GM10266 (cell line): ENCODE measurements around the gene EN1.
A peak's percentile ranks its signal among the peaks of the same experiment; 100 is the strongest.

Source experiments
- DNase-seq: peaks from one replicate; pipeline ENCODE4 v3.0.0; 2012; ENCODE audit errors: extremely low spot score
- TF ChIP-seq, protein P1 (sequence below): IDR thresholded peaks from 2 replicates; pipeline ENCODE4 v1.5.1; 2012; ENCODE audit warnings: mild to moderate bottlenecking, low read depth; ENCODE audit not compliant: control insufficient read depth, insufficient read depth; ENCODE audit errors: missing control alignments

EN1 gene

DNA sequence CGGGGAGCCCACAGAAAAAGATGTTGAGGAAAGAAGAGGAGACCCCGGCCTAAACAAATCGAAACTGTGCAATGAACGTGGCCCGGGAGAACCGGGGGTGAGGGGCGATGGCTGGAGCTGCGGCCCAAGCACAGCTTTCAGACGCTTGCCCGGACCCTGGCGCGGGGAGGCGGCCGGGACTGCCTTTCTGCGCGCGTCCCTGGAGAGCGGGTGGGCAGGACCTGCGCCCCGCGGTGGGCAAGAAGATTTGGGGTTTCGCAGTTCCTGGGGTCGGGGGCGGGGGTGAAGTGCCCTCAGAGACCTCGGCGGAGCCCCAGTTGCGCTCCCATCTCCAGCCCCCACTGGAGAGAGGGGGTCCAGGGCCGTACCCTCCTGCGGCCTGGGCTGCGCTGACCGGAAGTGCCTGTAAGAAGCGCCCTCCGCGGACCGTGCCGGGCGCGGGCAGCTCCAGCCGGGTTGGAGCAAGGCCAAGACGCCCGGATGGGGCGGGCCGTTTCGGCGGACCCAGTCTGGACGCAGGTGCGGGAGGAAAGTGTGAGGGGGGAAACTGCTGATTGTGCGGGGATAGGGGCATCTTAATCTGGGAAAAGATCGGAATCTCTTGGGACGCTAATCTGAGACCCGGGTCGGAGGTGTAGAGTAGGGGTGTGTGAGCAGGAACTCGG is 11.6 kb downstream of the EN1 start:
- no peak for DNase-seq
- TF ChIP-seq, protein P1, sequence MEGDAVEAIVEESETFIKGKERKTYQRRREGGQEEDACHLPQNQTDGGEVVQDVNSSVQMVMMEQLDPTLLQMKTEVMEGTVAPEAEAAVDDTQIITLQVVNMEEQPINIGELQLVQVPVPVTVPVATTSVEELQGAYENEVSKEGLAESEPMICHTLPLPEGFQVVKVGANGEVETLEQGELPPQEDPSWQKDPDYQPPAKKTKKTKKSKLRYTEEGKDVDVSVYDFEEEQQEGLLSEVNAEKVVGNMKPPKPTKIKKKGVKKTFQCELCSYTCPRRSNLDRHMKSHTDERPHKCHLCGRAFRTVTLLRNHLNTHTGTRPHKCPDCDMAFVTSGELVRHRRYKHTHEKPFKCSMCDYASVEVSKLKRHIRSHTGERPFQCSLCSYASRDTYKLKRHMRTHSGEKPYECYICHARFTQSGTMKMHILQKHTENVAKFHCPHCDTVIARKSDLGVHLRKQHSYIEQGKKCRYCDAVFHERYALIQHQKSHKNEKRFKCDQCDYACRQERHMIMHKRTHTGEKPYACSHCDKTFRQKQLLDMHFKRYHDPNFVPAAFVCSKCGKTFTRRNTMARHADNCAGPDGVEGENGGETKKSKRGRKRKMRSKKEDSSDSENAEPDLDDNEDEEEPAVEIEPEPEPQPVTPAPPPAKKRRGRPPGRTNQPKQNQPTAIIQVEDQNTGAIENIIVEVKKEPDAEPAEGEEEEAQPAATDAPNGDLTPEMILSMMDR = no peak

DNA sequence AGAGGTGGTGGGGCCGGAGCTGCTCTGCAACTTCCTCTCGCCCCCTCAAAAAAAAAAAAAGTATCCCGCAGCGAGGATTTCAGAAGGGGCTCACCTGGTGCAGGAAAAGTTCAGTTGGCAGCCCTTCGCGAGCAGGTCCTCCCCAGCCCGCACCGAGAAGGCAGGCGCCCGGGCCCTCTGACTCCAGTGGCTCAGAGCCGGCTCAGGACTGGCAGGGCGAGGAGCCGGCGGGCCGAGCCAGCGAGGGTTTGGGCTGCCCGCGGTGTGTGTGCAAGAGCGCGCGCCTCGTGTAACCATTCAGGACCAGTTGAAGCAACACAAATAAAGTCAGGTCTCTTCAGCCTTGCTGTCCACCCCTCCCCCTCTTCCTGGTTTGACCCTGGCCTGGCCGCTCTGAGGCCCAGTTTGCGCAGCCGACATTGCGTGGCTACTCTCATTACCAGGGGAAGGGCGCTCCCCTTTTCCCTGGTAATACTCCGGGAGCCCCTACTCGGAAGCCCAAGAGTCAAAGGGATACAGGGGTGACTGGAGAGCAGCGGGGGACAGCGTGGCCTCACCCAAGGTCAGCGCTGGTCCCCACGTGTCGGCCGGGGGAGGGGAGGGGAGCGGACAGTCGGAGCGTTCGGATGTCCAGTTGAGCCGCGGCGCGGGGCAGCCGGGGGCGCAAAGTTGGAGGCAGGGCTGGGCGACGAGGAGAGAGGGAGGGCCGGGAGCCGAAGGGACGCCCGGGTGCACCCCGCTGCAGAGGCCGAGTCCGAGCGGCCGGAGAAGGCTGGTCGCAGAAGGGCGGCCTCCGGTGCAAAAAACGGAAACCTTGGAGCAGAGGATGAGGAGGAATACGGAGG is 12.3 kb downstream of the EN1 start:
- TF ChIP-seq, protein P1 = no peak
- peak; percentile 29 for DNase-seq

DNA sequence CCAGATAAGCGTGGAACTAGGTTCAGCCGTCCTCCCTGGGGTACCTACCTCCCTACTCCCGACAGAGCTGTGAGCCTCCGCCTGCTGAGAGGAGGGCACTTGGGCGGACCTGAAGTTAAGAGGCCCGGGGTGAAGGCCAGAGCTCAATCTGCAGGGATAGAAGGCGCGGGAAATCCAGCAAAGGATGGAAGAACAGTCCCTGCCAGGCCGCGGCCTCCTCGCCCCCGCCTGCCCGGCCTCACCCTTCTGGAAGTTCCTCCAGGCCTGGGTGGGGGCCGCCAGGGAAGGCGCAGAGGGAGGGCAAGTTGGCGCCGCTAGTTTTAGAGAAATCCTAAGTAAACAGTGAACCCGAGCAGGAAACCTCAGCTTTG is 13.0 kb downstream of the EN1 start:
- TF ChIP-seq, protein P1 = no peak
- DNase-seq = peak; percentile 12

DNA sequence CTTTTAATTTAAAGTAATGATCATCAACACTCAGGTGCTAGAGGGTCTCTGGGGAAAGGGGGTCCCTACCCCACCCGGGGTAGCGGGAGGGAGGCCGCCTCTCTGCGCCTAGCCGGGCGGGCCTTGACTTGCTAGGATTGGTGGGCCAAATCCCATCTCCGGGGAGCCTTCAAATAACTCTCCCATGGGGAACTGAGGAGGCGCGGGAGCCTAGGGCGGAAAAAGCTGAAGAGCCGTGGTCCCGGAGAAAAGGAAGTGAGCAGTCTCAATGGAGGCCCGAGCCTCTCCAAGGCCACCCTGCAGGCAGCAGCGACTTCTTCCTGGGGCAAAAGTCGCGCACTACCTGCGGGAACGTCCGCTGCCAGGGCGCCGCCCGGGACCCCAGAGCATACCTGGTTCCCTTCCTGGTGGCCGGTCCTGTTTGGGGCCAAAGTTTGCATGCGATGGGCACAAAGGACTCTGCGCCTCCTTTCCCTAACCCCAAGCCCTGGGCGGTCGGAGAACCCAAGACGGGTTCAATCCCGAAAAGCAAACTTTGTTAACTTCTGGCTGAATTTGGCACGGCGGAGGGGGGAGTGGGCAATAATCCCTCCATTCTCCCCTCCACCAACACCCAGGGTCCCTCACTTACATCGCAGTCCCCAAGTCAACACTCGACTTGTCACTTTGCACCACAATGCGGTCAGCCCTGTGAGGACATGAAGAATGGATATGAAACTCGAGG is 13.6 kb downstream of the EN1 start:
- TF ChIP-seq, protein P1 = no peak
- peak; percentile 11 for DNase-seq

DNA sequence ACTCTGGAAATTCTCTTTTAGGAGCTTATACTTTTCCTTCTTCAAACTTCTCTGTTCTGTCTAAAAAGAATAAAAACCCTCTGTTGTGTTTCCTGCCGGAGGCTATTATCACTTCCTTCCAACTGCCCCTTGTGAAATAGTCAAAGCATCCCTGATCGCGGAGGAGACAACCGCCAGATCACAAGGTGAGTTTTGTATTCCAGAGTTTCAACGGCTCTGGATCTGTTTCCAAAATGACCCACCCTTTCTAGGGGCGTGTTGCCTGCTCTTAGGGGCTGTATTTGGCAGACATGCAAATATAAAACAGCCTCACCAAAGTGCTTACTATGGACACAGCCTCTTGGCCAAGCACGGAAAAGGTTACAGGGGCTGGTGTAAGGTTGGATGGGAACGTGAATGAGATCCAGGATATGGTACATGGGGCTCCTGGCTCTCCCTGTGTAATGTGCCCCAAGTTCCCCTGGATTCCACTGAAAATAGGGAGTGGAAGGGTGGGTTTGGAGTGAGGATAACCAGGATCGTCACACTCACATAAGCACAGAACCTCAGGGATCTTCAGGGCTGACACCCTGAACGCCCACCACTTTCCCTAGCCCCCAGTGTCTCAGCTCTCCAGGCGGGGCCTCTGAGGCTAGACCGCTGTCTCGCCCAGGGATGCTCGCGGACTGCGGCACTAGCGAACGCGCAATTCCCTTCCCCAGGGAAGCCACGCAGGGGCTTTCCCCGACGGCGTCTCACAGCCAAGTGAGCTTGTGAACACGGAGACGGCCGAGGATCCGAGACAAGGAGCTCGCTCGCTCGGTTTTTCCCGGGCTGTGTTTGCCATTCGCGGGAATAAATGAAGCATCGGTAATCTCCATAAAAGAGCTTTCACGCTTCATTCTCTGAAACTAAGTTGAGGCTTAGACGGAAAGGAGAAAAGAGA is 14.4 kb downstream of the EN1 start:
- TF ChIP-seq, protein P1 = no peak
- no peak for DNase-seq

DNA sequence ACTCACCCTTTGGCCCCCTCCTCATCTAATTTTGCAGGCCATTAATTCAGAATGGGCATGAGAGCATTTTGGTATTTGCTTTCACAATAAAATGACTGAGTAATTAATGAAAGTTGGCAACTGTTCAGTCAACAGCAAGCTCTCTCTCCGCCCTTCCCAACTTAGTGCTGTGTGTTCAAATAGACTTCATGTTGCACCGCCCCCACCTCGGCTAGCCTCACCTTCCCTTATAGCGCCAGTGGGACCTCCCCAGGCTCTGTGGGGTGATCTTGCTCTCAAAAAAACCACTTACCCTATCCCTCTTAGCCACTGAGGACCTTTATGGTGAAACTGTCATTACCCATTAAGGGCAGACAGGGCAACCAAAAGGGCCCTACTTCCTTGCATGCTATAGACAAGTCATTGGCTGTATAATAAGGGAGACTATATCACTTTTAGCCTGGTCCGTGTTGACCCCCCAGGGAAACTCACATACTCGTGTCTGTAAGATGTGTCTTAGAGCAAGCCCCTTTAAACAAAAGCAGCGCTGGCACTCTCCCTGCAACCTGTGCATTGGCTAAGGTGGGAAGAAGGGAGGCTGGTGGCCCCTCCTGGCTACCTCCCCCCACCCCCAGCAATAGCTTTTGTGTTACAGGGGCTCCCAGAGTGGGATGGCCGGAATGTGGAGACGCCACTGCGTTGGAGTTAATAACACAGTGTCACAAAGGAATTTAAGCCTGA is 15.2 kb downstream of the EN1 start:
- DNase-seq = no peak
- TF ChIP-seq, protein P1 = no peak
